ENCODE data around the gene NONO.
"Not testable (repeated sequence)": the region's sequence is repeated elsewhere in the genome, so short reads cannot be mapped to it uniquely, and the experiment has no call there.

Gene NONO, protein sequence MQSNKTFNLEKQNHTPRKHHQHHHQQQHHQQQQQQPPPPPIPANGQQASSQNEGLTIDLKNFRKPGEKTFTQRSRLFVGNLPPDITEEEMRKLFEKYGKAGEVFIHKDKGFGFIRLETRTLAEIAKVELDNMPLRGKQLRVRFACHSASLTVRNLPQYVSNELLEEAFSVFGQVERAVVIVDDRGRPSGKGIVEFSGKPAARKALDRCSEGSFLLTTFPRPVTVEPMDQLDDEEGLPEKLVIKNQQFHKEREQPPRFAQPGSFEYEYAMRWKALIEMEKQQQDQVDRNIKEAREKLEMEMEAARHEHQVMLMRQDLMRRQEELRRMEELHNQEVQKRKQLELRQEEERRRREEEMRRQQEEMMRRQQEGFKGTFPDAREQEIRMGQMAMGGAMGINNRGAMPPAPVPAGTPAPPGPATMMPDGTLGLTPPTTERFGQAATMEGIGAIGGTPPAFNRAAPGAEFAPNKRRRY

DNA sequence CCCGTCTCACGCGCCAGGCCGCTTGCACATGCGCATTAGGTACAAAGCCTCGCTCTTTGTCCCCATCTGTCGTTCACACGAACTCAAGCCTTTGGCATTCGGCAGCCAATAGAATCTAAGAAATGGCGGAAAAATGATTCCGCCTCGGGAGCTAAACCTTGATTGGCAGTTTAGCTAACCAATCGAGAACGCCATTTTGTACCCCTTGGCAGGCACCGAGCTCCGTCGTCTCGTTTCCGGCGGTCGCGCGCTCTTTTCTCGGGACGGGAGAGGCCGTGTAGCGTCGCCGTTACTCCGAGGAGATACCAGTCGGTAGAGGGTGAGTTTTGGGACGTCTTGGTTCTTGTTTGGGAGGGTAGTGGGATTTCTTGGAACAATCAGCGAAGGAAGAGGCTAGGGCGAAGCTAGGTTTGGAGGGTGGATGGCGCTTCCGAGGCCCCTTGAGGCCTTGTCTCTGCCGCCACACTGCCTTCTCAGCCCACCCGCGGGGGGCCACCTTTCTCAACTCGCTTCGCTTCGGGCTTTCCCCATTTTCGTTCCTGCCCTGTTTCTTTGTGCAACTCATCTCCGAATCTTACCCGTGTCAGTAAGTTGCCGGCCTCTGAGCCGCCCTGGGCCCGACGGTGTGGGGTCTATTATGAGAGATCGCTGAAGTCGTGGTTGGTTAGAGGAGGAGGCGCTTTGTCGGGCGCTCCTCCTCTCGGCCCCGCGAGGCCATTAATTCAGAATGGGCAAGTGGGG, at the start of gene NONO:
Gene NONO (plus strand): TSS at position 233 of the 741 bp plus-strand sequence. CDS start 7,003 bp downstream, outside the sequence.
- DNase-seq, result peak; percentile 99

DNA sequence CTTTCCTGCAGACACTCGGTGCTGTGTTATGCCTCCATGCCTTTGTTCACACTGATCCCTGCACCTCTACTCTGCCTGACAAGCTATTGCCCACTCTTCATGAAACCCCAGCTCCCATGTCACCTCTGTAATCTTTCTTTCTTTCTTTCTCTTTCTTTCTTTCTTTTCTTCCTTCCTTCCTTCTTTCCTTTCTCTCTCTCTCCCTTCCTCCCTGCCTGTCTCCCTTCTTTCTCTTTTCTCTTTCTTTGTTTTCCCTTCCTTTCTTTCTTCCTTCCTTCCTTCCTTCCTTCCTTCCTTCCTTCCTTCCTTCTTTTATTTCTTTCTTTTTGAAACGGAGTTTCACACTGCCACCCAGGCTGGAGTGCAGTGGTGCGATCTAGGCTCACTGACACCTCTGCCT, 48.0 kb upstream of the NONO start:
- no peak for DNase-seq

DNA sequence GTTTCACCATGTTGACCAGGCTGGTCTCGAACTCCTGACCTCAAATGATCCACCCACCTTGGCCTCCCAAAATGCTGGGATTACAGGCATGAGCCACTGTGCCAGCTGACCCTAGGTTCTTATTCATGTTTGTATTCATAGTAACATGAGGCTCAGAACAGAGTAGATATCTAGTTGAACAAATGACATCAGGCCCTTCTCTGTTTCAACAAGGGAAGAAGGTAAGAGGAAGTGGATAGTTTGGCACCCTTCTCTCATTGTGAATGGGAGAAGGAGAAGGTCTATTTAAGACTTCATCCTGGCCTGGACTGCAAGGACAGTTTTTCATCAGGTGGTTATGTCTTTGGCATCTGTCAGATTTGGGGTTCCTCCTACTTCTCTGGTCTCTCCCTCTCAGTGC, 46.6 kb upstream of the NONO start:
- DNase-seq, result no peak

DNA sequence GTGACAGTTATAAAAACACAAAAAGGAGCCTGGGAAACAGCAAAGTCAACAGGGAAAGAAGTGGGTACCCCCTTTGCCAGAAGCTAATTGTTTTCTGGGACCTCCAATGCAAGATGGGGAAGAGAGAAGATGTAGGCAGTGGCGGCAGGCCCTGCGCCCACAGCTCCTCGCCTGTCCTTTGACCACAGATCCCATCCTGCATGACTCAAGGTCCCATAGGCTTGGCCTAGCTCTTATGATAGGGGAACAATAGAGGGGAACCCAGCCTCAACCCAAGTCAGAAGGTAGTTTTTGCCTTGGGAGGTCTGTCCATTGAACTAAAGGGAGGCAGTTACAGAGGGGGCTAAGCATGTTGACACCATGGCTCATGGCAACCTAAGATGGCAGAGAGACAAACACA, 43.7 kb upstream of the NONO start:
- DNase-seq, result no peak

DNA sequence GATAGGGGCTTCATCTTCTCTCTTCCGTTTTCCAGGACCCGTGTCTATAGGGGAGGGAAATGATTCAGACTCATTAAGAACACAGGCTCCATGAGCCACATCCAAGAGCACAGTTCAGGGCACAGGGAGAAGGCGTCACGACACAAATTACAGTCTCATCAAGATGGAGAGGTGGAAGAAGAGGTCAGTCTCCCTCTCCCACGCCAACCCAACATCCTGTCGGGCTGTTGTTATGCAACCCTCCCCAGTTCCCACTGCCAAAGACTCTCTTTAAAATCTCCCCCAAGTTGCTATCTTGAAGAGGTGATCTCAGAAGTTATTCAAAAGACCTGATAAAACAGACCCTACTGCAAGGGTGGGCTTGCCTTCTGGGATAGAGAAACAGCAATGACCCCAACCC, 42.1 kb upstream of the NONO start:
- DNase-seq, result no peak

DNA sequence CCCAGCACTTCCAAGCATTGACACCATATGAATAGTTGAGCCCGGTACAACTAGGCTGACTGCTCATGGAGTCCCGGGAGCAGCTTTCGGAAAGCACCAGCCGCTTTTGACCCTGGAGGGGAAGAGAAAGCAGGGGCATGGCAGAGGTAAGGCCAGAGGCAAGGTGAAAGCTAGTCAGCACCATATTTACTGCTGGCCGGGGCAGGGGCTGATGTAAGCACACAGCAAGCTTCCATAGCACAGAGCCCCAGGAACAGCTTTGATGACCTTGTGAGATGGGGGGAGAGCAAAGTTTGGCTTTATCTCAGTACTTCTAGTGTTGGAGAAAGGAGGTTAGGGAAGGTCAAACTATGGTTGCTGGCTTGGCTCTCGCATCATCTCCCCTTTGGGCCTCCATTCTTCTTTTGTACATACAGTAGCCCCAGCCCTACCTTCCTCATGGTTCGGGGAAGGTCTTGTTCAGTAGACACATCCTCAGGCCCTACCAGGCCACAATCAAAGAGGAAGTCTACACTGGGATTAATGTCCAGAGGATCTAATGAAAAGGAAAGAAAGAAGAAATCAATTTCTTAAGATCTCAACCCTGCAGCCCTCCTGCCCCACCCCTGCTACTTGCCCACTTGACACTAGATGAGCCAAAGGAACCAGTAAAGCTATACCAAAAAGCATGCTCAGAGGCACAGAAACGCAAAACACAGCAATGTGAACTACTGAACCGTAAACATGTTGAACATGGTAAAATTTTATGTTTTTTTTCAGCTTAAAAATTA, 38.9 kb upstream of the NONO start:
- no peak for DNase-seq

DNA sequence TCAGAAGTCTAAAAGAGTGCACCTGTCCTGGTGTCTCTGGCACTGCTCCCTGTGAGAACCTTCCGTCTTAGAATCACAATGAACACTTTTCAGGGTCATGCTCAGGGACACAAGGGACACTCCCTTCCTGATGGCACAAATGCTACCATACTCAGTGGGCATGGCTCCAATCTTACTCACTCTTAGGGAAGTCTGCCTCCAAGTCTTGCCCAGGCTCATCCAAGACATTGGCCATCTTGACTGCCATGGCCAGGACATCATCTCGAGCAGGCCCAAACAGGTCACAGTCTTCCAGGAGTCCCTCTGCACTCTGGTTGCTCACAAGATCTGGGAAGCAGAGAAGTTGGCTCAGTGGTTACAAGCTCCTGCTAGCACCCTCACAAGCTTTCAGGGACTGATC, 38.3 kb upstream of the NONO start:
- no peak for DNase-seq

DNA sequence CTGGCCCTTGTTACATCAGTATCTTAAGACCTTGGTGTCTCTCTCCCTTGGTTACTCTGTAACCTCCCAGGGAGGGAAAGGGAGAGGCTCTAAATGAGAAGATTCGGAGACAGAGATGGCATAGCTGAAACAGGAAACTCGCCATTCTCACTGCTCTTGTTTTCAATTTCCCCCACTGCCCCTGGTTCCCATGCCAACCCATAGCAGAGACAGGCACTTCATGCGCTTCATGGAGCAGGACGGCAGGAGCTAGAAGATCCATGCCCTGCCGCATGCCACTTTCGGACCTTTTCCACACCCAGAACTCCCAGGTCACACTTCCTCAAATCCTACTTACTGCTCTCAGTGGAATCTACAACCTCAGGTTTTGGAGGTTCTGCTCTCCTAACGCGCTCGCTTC, 32.6 kb upstream of the NONO start:
- DNase-seq, result no peak

DNA sequence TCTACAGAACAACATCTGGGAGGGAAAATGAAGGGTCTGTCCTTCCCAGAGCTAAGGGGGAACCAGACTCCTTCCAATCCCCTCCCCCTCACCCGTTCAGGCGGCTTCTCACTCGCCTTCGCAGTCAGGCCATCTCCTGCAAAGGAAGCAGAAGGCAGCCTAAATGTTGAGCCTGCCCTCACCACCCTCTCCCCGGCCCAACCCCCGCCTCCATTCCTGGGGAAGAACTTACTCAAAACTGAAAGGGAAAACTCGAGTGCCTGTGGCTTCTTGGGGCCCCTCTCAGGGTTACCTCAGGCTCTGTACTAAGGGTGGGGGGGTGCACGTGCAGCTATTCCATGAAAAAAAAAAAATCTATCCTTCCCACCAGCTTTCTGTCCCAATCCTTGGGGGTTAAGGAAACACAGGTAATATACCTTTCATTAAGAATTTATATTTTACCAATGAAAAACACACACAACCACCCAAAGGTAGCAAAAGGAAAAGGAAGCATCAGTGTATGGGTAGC, 31.9 kb upstream of the NONO start:
- DNase-seq, result no peak

DNA sequence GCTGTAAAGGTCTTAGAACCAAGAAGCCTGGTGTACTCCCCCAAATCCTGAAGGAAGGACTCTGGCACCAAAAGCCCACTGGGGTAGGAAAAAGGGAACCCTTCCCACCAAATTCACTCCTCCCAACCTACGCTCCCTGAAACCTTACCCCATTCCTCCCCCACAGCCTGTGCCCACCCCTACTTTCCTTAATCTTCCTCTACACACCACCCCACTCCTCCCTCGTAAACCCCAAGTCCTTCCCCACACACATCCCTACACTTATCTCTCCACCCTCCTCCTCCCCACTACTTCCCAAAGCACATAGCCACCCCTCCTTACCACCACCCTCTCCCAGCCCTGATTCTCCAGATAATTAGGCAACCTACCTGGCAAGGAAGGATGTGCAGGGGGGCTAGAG, 31.2 kb upstream of the NONO start:
- DNase-seq, result no peak

DNA sequence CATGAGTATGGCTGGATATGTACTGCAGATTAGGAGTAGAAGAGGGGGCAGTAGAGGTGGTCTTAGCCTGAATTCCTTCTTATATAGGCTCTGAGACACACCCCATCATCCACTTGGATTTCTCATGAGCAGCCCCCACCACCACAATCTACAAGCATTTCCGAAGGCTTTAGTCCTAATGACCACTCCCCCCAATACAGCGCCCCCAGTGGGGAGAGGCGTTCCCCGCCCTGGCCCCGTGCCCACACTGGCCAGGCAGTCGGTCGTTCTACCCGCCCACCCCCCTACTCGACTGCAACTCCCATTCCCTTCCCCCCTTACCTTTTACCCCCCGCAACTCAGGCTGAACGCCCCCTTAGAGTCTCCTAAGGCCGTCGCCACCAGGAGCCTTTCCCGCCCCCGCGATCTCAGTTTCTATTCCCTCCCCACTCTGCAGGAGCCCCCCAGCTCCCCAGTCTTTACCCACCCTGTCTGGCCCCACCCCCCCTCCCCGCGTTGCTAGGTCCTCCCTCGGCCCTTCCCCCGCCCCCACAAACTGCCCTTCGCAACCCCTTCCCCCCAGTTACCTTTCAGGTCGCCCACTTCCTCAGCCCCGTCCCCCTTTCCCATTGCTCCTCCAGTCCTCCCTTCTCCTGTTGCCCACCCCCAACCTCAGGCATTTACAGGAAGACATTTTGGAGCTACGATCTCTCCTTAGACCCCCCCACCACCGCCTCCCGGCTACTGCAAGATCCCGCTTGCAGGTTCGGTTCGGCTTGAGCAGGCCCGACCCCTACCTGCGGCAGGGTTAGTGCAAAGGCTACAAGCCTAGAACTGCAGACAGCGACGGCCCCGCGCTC, 30.0 kb upstream of the NONO start:
- peak; percentile 48 for DNase-seq

DNA sequence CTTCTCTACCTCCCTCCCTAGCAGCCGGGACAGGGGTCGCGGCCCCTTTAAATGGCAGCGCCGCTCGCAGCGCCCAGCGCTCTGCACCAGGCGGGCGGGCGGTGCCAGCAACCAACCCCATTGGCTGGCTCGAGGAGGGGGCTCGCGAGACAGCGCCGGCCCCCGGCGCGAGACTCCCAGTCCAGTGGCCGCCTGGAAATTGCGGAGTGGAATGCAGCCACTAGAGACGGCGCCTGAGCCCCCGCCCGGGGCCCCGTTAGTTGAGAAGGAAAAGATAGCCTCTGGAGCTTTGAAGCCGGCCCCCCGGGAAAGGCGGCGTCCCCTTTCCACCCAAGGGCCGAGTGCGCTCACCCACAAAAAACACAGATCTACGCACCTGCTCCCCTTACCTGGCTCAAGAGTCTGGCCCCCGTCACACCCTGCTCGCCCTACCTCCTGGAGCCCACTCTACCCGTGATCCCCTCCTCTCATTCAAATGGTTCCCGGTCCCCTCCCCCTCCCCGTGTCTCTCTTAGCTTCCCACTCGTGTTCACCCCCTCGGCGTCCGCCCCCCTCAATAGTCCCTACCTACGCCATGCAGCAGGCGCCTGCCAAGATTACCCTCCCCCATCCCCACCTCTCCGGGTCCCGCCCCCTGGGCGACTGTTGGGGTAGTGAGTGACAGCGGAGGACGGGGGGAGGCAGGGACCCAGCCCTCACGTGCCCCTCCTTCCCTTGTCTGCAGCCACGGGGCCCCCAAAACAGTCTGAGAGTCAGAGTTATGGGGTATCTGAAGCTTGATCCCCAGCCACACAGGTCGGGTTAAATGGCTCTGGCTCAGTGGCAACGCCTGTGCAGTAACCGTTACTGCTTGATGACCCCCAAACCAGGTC, 29.1 kb upstream of the NONO start, which contains the start of gene ZMYM3:
Gene ZMYM3 (minus strand): TSS at position 49 of the 872 bp plus-strand sequence. CDS start 885 bp downstream, outside the sequence.
- DNase-seq, result peak; percentile 83

DNA sequence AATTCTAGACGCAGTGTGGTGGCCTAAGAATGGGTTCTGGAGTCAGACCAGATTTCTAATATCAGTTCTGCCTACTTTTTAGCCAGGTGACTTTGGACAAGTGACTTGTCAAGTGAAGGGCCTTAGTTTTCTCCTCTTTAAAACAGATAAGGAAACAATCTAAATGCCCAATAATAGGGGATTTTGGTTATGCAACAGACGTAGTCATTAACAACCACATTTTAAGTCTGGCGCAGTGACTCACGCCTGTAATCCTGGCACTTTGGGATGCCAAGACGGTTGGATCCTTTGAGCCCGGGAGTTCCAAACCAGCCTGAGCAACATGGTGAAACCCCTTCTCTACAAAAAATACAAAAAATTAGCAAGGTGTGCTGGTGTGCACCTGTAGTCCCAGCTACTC, 27.4 kb upstream of the NONO start:
- DNase-seq, result no peak

DNA sequence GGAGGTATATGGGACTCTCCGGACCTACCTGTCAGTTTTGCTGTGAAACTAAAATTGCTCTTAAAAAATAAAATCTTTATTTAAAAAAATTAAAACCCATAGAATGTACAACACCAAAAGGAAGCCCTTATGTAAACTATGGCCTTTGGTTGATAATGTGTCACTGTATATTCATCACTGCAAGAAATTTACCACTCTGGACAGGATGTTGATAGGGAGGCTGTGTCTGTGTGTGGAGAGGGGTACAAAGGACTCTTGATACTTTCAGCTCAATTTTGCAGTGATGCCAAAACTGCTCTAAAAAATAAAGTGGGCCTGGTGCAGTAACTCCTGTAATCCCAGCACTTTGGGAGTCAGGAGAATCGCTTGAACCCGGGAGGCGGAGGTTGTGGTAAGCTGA, 26.6 kb upstream of the NONO start:
- DNase-seq, result no peak

DNA sequence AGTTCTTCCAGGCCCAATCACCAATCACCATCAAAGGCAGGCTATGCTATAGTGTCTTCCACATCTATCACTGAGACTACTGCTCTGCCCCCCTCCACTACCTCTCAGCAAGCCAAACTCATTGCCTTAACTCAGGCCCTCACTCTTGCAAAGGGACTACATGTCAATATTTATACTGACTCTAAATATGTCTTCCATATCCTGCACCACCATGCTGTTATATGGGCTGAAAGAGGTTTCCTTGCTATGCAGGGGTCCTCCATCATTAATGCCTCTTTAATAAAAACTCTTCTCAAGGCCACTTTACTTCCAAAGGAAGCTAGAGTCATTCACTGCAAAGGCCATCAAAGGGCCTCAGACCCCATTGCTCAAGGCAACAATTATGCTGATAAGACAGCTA, 14.8 kb upstream of the NONO start:
- not testable (repeated sequence) for DNase-seq

DNA sequence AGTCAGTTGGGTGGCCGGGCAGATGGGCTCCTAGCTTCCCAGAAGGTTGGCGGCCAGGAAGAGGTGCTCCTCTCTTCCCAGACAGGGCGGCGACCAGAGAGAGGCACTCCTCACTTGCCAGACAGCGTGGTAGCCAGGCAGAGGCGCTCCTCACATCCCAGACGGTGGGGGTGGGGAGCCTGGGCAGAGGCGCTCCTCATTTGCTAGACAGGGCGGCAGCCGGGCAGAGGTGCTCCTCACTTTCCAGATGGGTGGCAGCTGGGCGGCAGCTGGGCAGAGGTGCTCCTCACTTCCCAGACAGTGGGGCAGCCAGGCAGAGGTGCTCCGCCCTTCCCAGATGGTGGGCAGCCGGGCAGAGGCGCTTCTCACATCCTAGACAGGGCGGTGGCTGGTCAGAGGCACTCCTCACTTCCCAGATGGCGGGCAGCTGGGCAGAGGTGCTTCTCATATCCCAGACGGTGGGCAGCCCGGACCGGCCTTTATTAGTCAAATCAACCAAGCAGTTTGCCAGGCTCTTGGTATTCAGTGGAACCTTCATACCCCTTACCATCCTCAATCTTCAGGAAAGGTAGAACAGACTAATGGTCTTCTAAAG, 13.5 kb upstream of the NONO start:
- DNase-seq, result no peak

DNA sequence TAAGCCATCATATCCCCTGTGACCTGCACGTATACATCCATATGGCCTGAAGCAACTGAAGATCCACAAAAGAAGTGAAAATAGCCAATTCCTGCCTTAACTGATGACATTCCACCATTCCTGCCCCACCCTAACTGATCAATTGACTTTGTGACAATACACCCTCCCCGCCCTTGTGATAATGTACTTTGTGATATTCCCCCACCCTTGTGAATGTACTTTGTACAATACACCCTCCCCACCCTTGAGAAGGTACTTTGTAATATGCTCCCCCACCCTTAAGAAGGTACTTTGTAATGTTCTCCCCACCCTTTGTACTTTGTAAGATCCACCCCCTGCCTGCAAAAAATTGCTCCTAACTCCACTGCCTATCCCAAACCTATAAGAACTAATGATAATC, 11.1 kb upstream of the NONO start:
- DNase-seq, result not testable (repeated sequence)

DNA sequence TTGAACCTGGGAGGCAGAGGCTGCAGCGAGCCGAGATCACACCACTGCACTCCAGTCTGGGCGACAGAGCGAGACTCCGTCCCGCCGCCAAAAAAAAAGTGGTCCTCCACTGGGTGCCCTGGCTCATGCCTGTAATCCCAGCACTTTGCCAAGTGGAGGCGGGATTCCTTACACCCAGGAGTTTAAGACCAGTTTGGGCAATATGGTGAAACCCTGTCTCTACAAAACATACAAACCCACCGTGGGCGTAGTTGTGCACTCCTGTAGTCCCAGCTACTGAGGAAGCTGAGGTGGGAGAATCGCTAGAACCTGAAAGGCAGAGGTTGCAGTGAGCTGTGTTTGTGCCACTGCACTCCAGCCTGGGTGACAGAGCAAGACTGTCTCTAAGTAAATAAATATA, 2.1 kb upstream of the NONO start:
- not testable (repeated sequence) for DNase-seq

DNA sequence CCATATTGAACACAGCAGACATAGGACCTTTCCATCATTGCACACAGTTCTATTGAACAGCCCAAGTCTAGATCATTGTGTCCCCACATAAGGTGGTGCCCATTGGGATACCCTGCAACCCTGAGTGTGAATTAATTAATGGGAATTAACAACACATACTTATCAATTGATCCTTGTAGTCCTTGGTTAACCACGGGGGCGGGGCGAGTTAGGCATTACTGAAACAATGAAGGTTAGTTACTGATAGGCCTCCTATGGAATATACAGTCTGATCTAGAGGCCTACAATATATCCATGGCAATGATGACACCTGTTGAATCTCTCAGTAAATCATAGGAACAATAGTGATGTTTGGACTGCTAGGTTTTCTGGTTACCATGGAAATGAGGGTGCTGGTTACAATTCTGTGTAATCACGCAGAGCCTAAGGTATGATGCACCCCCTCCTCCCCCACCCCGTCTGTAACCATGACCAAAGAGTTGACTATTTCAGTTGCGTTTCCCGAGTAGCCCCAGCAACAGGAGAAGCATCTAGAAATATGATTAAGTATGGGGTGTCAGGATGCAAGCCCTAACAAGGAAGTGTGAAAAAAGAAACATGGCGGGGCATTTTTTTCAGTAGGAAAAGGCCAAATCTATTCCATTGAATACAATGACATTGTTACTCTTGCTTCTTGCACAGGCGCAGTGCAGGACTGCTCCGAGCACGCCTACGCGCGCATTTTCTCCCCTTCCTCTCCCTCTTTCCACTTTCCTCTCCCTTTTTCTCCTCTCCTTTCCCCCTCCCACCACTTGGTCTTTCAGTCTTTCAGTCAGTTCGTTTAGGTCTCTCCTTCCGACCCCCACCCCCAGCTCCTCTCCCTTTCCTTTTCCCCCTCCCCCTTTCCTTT, 677 bp upstream of the NONO start:
- no peak for DNase-seq

DNA sequence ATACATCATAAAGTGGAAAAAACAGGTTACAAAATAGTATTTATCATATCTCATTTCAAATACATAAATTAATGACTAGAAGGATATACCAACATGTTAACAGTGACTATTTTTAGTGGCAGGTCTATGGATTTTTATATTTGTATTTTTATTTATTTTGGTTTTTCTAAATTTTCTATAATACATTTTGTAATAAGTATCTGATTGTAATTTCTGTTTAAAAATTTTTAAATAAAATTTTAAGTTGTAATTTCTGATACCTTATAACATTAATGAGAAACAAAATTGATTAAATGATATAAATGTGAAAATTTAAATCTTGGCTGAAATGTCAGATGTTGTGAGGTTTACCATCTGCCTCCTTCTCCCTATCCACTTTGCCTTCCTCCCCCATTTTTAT, 2.5 kb downstream of the NONO start:
- DNase-seq, result no peak
